CD1c-positive myeloid dendritic cell (primary cell): ENCODE data around the gene ANO1.

Experiments
- DNase-seq: peaks from one replicate; pipeline ENCODE4 v3.0.0-alpha.2; 2016; ENCODE audit errors: extremely low spot score

The ANO1 gene

DNA sequence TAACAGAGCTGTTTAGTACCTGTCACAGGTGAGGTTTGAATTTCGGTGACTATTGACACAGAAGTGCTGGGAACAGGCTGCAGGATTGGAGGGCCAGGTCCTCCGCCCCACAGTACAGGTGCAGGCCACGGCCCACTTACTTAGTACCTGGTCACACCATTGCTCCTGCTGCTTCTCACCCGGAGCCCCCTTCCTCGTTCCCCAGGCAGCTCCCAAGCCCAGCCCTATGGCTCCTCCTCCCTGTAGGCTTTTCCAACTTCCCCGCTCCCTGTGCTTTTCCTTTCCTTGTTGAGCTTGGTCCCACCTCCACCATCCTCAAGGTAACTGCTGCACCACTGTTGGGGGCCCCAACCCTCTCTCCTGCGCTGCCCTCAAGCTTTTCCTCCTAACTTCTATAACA is 27.9 kb upstream of the ANO1 start:
- no peak for DNase-seq

DNA sequence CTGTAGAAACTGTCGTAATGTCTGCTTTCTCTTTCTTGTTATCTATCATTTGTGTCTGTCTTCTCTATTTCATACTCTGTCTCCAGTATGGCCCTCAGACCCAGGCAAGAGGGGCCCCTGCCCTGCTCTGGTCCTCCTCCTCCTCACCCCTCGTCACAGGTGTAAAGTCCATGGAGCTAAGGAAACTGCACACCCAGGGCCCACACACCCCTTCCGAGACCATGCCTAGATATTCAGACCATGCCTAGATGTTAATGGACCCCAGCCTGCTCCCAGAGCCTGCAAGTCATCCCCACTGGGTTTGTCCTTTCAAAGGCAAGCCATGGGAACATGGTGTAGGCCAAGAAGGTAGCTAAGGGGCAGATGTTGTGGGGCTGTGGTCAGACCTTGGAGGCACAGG is 24.1 kb upstream of the ANO1 start:
- no peak for DNase-seq

GRCh38 chr11:70055444-70055843 is 22.7 kb upstream of the ANO1 start:
- DNase-seq: no peak

DNA sequence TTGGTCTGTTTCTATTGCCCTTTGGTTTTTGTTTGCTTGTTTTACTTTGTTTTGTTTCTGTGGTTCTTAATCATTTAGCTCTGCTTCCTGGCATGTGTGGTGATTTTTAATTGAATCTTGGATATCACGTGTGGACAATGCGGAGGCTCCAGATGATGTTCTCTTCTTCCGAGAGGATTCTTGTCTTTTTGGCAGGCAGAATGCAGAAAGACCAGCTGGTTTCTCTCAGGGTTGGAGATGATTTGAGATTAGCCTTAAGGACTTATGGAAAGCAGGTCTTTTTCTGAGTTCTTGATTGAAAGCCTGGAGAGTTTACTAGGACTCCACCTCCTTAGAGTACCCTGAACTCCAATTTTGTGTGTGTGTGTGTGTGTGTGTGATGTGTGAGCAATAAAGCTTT is 21.0 kb upstream of the ANO1 start:
- no peak for DNase-seq

- DNase-seq: no peak
Observed at GRCh38 chr11:70059971-70060370, 18.1 kb upstream of the ANO1 start.

- no peak for DNase-seq
Observed at GRCh38 chr11:70060611-70061293, 17.4 kb upstream of the ANO1 start.

DNA sequence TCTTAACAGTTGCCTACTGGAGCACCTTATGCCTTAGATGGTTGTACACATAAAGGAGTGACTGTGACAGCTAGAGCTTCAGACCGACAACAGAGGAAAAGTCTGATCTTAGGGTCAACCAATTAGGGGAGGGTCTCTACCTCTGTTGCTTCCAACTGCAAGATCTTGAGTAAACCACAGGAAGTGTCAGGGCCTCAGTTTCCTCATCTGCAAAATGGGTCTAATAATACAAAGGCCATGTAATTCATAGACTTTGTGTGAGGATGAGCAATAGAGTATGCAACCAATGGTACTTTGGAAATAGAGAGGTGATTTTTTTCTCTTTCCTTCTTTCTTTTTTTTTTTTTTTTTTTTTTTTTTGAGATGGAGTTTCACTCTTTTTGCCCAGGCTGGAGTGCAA is 16.4 kb upstream of the ANO1 start:
- no peak for DNase-seq

GRCh38 chr11:70063121-70063520 is 15.0 kb upstream of the ANO1 start:
- DNase-seq: no peak

- no peak for DNase-seq
Observed at GRCh38 chr11:70063555-70063954, 14.6 kb upstream of the ANO1 start.

DNA sequence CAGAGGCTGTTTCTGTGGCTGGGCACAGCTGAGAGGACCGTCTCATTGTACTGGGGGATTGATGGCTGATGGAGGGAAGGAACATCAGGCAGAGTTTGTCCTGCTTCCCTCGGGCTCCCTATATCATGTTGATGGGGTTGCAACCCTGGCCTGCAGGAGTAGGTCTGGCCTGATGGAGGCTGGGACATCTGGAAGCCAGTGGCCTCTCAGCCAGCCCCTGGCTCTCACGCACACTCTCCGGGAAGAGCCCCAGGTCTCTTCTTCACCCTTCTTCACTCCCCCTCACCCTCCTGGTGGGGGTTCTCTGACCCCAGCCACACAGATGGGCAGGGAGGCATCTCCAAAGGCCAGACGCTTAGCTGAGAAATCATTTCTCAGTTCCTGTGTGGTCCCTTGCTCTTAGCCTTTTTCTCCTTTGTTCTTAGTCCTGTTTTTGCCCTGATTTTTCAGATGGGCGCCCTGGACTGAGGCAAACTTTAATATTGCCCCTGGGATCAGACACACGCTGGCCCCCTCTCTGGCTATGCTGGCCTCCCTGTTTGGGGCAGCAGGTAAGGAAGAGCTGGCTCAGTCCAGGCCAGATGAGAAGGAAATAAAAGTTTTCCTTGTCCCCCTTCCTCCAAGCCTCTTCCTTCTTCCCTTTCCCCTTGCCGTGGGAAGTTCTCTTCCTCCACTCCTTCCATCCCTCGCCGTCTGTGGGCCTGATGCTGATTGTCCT is 13.9 kb upstream of the ANO1 start:
- no peak for DNase-seq

DNA sequence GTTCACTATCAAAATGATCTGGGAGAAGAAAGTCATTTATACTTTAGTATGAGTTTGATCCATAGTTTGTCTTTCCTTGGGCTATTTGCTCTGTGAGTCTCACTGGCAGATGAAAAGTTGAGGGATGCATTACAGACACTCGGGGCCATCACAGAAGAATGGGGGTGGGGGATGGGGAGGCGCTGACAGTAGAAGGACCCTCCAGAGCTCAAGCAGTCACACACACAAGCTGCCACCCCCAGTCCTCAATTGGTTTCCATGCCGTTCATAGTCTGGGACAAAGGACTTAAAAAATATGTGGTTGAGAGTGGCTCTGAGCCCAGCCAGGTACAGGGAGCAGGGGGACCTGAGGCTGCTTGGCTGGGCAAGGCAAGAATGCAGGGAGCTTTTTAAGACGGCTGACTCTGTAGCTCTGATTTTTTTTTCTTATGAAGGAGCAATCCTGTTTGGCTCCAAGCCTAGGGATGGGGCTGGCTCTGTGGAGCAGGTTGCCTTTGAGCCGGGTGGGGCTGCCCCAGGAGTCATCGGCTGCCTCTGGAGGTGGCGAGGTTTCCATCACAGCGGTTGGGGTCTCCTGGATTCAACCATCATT is 13.3 kb upstream of the ANO1 start:
- no peak for DNase-seq

- DNase-seq: no peak
Observed at GRCh38 chr11:70065318-70066135, 12.6 kb upstream of the ANO1 start.

GRCh38 chr11:70066136-70066520 is 12.0 kb upstream of the ANO1 start:
- DNase-seq: no peak

GRCh38 chr11:70066628-70067027 is 11.5 kb upstream of the ANO1 start:
- no peak for DNase-seq

GRCh38 chr11:70067036-70067435 is 11.1 kb upstream of the ANO1 start:
- DNase-seq: no peak

GRCh38 chr11:70067591-70068341 is 10.4 kb upstream of the ANO1 start:
- DNase-seq: no peak

DNA sequence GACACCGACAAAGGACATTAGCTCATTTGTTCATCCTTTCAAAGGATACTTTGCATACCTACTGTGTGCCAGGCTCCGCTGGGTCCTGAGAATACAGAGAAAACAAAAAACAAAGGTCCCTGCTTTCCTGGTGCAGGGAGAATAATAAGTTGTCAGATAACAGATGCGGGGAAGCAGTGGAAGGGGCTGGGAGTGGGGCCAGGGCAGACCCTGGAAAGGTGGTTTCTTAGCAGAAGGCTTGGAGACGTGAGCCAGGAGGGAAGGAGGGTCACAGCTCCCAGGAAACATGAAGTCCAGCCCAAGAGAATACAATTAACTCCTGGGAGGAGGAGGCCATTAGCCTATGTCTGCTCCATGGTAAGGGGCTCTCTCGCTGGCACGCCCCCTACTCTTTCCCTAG is 9.8 kb upstream of the ANO1 start:
- no peak for DNase-seq

GRCh38 chr11:70068950-70069349 is 9.2 kb upstream of the ANO1 start:
- DNase-seq: no peak

GRCh38 chr11:70070706-70071105 is 7.4 kb upstream of the ANO1 start:
- DNase-seq: no peak

DNA sequence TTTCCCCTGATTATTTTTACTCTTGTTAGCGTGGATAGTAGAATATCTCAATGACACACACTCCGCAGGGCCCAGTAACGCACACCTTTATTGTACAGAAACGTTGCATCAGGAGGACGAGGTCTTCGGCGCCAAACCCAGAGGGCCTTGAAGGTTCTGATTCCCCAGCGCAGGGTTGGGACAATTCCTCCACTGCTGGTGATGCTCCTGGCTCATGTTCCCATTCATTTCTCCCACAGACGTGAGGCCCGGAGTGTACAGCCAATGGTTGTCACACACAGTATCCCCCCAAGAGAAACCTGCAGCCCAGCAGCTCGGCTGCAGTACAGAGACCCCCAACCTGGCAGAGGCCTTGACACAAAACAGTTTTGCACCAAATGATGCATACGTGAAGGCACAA is 6.1 kb upstream of the ANO1 start:
- no peak for DNase-seq

DNA sequence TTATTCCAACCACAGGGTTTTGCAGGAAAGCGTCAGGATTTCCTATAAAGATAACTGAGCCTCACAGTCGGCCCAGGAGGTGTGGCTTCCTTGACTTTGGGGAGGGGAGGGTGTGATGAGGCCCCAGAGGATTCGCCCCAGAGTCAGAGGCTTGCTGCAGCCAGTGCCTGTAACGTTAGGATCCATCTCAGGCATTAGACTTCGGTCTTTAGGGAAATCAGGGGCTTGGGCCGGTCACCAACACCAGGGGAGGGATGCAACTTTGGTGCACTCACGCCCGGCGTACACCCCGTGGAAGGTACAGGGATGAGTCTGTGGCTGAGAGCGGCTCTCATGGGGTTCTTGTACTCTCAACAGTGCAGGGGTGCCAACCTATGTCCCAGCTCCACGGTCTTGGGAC is 5.7 kb upstream of the ANO1 start:
- no peak for DNase-seq
